Tibial nerve (tissue), 4 donors: ENCODE measurements around the gene KRTAP10-8. TPM values are rescaled to one million over a fixed set of nuclear protein-coding genes. Genes with fewer than 3 reads are reported as not detected.
"Not testable (repeated sequence)": the region's sequence is repeated elsewhere in the genome, so short reads cannot be mapped to it uniquely, and the experiment has no call there.

Experiments used
- DNase-seq, 2 donors: peaks; one replicate each; pipeline ENCODE4 v3.0.0-alpha.2; 2019; ENCODE audit warnings: low spot score in 2 of 2
- H3K27ac ChIP-seq, 4 donors: fragments of 200-600 bp; sonication (generic) in 3 of 4; one replicate each; pipeline ENCODE4 v1.5.1; 2017 to 2019; ENCODE audit warnings: mild to moderate bottlenecking in 1 of 4
- H3K27me3 ChIP-seq, 2 donors: fragments of 200-600 bp; sonication (generic) in 1 of 2; one replicate each; pipeline versions ENCODE4 v1.5.1 to v1.6.0; 2017 to 2019
- H3K36me3 ChIP-seq, 3 donors: fragments of 200-600 bp; sonication (generic); one replicate each; pipeline ENCODE4 v1.5.1; 2018 to 2019
- H3K4me1 ChIP-seq, 4 donors: fragments of 200-600 bp; sonication (generic) in 3 of 4; one replicate each; pipeline ENCODE4 v1.5.1; 2017 to 2019
- H3K4me3 ChIP-seq, 4 donors: fragments of 200-600 bp; sonication (generic) in 3 of 4; one replicate each; pipeline ENCODE4 v1.5.1; 2017 to 2019; ENCODE audit warnings: mild to moderate bottlenecking in 1 of 4, moderate library complexity in 1 of 4
- H3K9me3 ChIP-seq, 4 donors: fragments of 200-600 bp; sonication (generic) in 3 of 4; one replicate each; pipeline ENCODE4 v1.5.1; 2017 to 2019
- EP300 ChIP-seq, 2 donors: sonication (generic); formaldehyde crosslinking; IDR thresholded peaks; one replicate each; pipeline ENCODE4 v1.6.1; 2017; ENCODE audit warnings: antibody characterized with exemption in 2 of 2, mild to moderate bottlenecking in 1 of 2
- POLR2A ChIP-seq, 2 donors: fragments of 450-650 bp; IDR thresholded peaks; one replicate each; pipeline ENCODE4 v1.6.1; 2017; ENCODE audit warnings: antibody characterized with exemption in 2 of 2, mild to moderate bottlenecking in 2 of 2, moderate library complexity in 2 of 2
- WGBS, 2 donors: methylation state at CpG; one replicate each; pipeline ENCODE4 v1.1.5; 2018; 5-methylcytosine and 5-hydroxymethylcytosine counted together
- total RNA-seq, 4 donors: library from RNA; depleted of rRNA; stranded (reverse); fragments of >200 nt; gene quantifications; one replicate each; pipeline ENCODE4 v1.1.0, GENCODE V29; 2016
- TF ChIP-seq, protein P1 (sequence below), 5 experiments: fragments of 200-600 bp in 3 of 5; fragments of 450-650 bp in 2 of 5; sonication (generic) in 3 of 5; IDR thresholded peaks; one replicate each; pipeline ENCODE4 v1.5.1; 2016 to 2019; ENCODE audit warnings: antibody characterized with exemption in 5 of 5, mild to moderate bottlenecking in 3 of 5, moderate library complexity in 2 of 5

Gene KRTAP10-8
- total RNA-seq, 4 donors from 2014 or later = not detected

DNA sequence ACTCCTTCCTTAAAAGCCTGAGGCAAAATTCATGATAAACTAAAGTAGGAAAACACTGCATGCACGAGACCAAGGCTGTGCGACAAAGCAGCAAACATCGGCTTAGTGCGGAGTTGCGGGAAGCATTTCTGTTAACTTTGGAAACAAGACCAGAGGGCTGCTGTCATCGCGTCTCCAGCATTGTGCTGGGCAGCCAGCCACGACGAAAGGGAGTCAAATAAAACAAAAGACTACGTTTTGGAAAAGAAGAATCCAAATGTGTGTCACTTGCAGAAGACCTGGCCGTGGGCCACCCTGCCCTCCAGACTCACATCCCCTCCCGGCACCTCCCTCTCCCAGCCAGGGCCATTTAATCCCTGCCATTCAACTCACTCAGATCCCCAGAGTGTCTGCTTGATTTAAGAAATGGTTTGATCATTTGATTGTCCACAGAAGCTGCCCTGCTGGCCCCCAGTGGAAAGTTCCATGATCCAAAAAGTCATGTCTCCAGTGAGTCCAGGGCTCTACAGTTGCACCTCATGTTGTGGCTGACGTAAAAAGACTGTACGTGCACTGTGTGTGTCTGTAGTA is 31.9 kb downstream of the KRTAP10-8 start:
- DNase-seq = no peak

GRCh38 chr21:44644878-44645277 is 33.0 kb downstream of the KRTAP10-8 start:
- no peak for TF ChIP-seq POLR2A (IDR thresholded peaks at IDR 0.05)
- TF ChIP-seq, protein P1, sequence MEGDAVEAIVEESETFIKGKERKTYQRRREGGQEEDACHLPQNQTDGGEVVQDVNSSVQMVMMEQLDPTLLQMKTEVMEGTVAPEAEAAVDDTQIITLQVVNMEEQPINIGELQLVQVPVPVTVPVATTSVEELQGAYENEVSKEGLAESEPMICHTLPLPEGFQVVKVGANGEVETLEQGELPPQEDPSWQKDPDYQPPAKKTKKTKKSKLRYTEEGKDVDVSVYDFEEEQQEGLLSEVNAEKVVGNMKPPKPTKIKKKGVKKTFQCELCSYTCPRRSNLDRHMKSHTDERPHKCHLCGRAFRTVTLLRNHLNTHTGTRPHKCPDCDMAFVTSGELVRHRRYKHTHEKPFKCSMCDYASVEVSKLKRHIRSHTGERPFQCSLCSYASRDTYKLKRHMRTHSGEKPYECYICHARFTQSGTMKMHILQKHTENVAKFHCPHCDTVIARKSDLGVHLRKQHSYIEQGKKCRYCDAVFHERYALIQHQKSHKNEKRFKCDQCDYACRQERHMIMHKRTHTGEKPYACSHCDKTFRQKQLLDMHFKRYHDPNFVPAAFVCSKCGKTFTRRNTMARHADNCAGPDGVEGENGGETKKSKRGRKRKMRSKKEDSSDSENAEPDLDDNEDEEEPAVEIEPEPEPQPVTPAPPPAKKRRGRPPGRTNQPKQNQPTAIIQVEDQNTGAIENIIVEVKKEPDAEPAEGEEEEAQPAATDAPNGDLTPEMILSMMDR (IDR thresholded peaks at IDR 0.05) = no peak
- TF ChIP-seq EP300 (IDR thresholded peaks at IDR 0.05) = no peak
- H3K36me3 ChIP-seq = no peaks in the 10 kb centered on the region
- no peaks in the 10 kb centered on the region for H3K4me1 ChIP-seq
- H3K4me3 ChIP-seq = no peak overlapping the region
- DNase-seq = no peak
- no peaks in the 10 kb centered on the region for H3K27me3 ChIP-seq
- WGBS, 2 donors = 48 to 90% methylated on average over 2 of the region's 2 CpGs
- peaks cover 0 to 51% (median 4%) of the 10 kb centered on the region in 4 donors for H3K9me3 ChIP-seq
- no peak overlapping the region for H3K27ac ChIP-seq

More for the DNA sequence above, 31.9 kb downstream of the KRTAP10-8 start:
- TF ChIP-seq POLR2A (IDR thresholded peaks at IDR 0.05) (no peak), EP300 (IDR thresholded peaks at IDR 0.05) (no peak)
- TF ChIP-seq, protein P1 (IDR thresholded peaks at IDR 0.05) = no peak
- Histone ChIP-seq H3K27ac (no peak overlapping the region), H3K9me3 (peaks cover 0 to 43% (median 4%) of the 10 kb centered on the region in 4 donors), H3K36me3 (no peaks in the 10 kb centered on the region), H3K4me3 (no peak overlapping the region), H3K4me1 (no peaks in the 10 kb centered on the region), H3K27me3 (no peaks in the 10 kb centered on the region)
- WGBS, 2 donors = 50 to 81% methylated on average over 14 of the region's 14 CpGs

- H3K4me3 ChIP-seq, H3K36me3 ChIP-seq, H3K27me3 ChIP-seq, H3K27ac ChIP-seq, DNase-seq, H3K4me1 ChIP-seq: not testable (repeated sequence)
- H3K9me3 ChIP-seq = peaks cover 0 to 44% (median 4%) of the 10 kb centered on the region in 4 donors
- WGBS, 2 donors = 75 to 77% methylated on average over 15 to 16 of the region's 21 CpGs
These were observed 34.7 kb downstream of the KRTAP10-8 start, which contains the start of gene KRTAP10-11 for GRCh38 chr21:44646366-44647221. KRTAP10-11 (plus strand) TSS chr21:44646414; CDS start chr21:44646459, 45 bp downstream.

DNA sequence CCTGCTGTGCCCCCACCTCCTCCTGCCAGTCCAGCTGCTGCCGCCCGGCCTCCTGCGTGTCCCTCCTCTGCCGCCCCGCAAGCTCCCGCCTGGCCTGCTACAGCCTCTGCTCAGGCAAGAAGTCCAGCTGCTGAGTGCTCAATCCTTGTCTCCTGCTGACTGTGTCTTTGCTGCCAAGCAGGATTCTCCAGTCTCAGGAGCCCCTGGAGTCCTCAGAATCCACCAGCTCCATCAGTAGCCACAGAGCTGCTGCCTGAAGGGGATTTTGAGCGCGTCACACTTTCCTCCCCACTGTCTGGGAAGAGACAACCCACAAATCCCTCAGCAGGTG is 35.3 kb downstream of the KRTAP10-8 start:
- Histone ChIP-seq H3K27me3 (no peaks in the 10 kb centered on the region), H3K4me1 (no peaks in the 10 kb centered on the region), H3K4me3 (no peak overlapping the region), H3K36me3 (no peaks in the 10 kb centered on the region), H3K9me3 (peaks cover 0 to 41% (median 4%) of the 10 kb centered on the region in 4 donors), H3K27ac (no peak overlapping the region)
- DNase-seq = no peak
- WGBS, 2 donors = 52 to 64% methylated on average over 8 of the region's 8 CpGs
- no peak for TF ChIP-seq EP300 (IDR thresholded peaks at IDR 0.05)
- TF ChIP-seq, protein P1 (IDR thresholded peaks at IDR 0.05) = no peak
- TF ChIP-seq POLR2A (IDR thresholded peaks at IDR 0.05) = no peak

- Histone ChIP-seq H3K9me3 (peaks cover 0 to 32% (median 4%) of the 10 kb centered on the region in 4 donors), H3K27me3 (no peaks in the 10 kb centered on the region), H3K4me3 (no peak overlapping the region), H3K4me1 (no peaks in the 10 kb centered on the region), H3K36me3 (no peaks in the 10 kb centered on the region), H3K27ac (no peak overlapping the region)
- DNase-seq = no peak
- TF ChIP-seq POLR2A (IDR thresholded peaks at IDR 0.05) (no peak), EP300 (IDR thresholded peaks at IDR 0.05) (no peak)
- TF ChIP-seq, protein P1 (IDR thresholded peaks at IDR 0.05) = no peak
- 68 to 69% methylated on average over 26 to 28 of the region's 33 CpGs for WGBS, 2 donors
These were observed 36.9 kb downstream of the KRTAP10-8 start for GRCh38 chr21:44648557-44649311.
